ENCODE data around the gene SLC24A4.

Gene SLC24A4

GRCh38 chr14:92431199-92431725, 108.3 kb downstream of the SLC24A4 start:
- H3K4me3 ChIP-seq (ENCODE audit: low read depth, low read length): no peak overlapping the region
- TF ChIP-seq CTCF (IDR thresholded peaks at IDR 0.05; ENCODE audit: borderline replicate concordance, insufficient read depth, low read depth, low read length): no peak

- H3K4me3 ChIP-seq (ENCODE audit: low read depth, low read length): no peak overlapping the region
- no peak for TF ChIP-seq CTCF (IDR thresholded peaks at IDR 0.05; ENCODE audit: borderline replicate concordance, insufficient read depth, low read depth, low read length)
Measured at GRCh38 chr14:92433407-92433806, 110.4 kb downstream of the SLC24A4 start.

GRCh38 chr14:92435154-92435553, 112.2 kb downstream of the SLC24A4 start:
- TF ChIP-seq CTCF (IDR thresholded peaks at IDR 0.05; ENCODE audit: borderline replicate concordance, insufficient read depth, low read depth, low read length): no peak
- no peak overlapping the region for H3K4me3 ChIP-seq (ENCODE audit: low read depth, low read length)

GRCh38 chr14:92436115-92436776, 113.3 kb downstream of the SLC24A4 start:
- no peak for TF ChIP-seq CTCF (IDR thresholded peaks at IDR 0.05; ENCODE audit: borderline replicate concordance, insufficient read depth, low read depth, low read length)
- no peak overlapping the region for H3K4me3 ChIP-seq (ENCODE audit: low read depth, low read length)

GRCh38 chr14:92437309-92437708, 114.3 kb downstream of the SLC24A4 start:
- no peak overlapping the region for H3K4me3 ChIP-seq (ENCODE audit: low read depth, low read length)
- TF ChIP-seq CTCF (IDR thresholded peaks at IDR 0.05; ENCODE audit: borderline replicate concordance, insufficient read depth, low read depth, low read length): no peak

GRCh38 chr14:92437729-92438285, 114.8 kb downstream of the SLC24A4 start:
- no peak for TF ChIP-seq CTCF (IDR thresholded peaks at IDR 0.05; ENCODE audit: borderline replicate concordance, insufficient read depth, low read depth, low read length)
- no peak overlapping the region for H3K4me3 ChIP-seq (ENCODE audit: low read depth, low read length)
